Measurements from ENCODE around the gene CHD9. TPM values are rescaled to one million over a fixed set of nuclear protein-coding genes. Genes with fewer than 3 reads are reported as not detected.

The CHD9 gene
- total RNA-seq, 1 donor from 2014 or later, result 36.4 TPM

DNA sequence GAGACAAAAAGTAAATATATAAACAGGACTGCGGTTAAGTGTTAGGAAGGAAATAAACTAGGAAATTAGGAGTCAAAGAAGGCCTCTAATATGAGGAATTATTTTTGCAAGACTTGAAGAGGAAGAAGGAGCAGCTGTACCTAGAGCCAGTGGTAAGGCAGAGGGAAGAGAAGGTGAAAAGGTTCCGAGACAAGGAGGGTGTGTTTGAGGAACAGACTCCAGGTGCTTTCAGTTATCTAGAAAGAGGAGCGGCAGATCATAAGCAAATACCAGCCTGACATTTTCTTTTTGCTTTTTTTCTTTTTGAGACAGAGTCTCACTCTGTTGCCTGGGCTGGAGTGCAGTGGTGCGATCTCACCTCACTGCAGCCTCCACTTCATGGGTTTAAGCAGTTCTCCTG lies 61.0 kb downstream of the CHD9 start:
- DNase-seq (no peak), ATAC-seq (no peak)
- intact Hi-C loops (cut with micrococcal nuclease), result no loop called here

DNA sequence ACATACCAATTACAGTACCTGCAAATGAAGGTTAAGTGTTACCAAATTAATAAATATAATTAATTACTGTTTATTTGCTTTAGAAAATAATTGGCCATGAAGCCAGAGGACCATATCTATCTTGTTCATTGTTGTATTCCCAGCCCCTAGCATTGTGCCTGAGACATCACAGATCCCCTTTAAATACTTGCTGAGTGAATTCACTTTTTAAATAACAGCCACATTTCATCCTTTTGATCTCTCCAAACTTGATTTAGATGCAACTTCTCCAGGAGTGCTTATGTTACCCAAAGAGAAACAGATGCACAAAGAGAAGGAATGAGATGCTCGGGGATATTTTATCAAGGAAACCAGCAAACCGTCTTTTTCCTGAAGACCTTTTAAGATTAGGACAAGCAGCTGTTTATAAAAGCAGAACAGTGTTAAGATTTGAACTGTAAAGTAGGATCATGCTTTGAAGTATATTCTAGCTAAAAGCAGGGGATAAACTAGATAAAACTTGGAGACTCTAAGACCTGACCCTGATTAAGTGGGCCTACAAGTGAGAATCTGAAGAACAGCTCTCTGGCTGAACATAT lies 66.3 kb downstream of the CHD9 start:
- intact Hi-C loops (cut with micrococcal nuclease), result no loop called here
- peak; percentile 21 for ATAC-seq
- no peak for DNase-seq

DNA sequence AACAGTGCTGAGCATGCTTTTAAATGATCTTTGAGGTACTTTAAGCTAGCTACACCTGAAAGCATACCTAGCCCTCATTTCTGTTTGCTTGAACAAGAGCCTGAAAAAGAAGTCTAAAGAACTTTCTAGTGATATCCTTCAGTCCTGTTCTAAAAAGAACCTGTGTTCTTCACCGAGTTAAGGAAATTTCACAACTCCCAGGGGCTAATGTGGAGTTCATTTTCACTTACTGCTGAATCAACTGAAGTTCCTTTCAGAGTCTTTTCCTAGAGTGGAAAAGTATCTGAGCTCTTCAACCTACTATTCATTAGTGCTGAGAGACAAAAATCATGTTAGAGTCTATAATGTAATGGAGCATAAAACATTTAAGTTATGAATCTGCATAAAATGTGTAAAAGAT lies 66.9 kb downstream of the CHD9 start:
- intact Hi-C loops (cut with micrococcal nuclease), result no loop called here
- ATAC-seq (peak; percentile 47), DNase-seq (no peak)

DNA sequence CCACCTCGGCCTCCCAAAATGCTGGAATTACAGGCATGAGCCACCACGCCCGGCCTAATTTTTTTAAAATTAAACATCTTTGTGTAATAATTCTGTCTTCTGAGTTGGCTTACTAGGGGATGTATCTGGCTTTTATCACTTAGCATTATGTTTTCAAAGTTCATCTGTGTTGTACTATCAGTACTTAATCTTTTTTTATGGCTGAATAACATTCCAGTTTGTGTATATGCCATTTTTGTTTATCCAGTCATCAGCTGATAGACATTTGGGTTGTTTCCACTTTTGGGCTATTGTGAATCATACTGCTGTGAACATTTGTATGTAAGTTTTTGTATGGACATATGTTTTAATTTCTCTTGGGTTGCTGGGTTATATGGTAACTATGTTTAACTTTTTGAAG lies 69.0 kb downstream of the CHD9 start:
- intact Hi-C loops (cut with micrococcal nuclease), result no loop called here
- no peak for ATAC-seq

DNA sequence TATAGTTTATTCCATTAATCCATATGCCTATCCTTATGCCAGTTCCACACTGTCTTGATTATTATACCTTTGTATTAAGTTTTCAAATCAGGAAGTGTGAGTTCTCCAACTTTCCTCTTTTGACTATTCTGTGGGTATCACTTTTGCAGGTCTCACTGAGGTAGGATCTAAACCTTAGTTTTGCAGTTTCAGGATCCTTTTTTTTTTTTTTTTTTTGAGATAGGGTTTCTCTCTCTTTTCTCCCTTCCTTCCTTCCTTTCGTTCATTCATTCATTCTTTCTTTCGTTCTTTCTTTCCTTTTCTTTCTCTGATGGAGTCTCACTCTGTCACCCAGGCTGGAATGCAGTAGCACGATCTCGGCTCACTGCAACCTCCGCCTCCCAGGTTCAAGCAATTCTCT lies 71.6 kb downstream of the CHD9 start:
- no peak for DNase-seq
- no peak for ATAC-seq
- intact Hi-C loops (cut with micrococcal nuclease), result no loop called here

More for the DNA sequence above, 69.0 kb downstream of the CHD9 start:
- no peak for DNase-seq

DNA sequence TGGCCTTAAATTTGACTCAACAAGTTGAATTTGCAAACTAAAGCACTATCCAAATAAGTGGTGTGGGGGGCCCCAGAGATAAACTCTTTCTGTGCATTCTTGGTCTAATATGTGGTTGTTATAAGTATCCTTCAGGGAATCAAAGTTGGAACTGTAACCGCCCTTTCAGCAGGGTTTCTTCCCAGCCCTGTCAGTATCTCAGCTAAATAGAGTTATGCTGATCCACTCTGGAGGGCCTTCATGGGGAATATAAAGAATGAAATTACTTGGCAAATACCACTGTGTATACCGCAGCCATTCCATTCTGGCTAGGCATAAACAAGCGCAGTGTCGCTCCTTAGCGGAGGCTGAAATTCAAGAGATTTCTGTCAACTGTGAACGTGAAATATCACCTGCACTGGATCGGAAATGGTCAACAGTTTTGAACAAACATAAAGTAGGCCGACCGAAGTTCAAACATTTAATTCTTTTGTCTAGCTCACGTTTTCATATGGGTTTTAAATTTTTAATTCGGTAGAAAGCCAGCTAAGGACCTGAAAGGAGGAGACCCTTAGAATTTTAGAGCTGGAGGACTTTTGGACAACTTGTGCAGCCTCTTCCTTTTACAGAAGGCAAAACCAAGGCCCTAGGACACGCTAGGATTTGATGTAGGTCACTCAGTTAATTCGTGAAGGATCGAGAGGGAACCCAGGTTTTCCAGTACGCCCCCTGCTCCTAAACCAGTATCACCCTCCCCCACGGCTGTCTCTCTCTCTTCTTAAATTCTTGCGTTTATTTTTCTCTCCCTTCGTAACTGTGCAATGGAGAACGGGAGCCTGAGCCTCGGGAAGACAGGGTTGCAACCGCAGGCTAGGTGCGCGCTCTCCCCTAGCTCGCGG lies 74.7 kb downstream of the CHD9 start:
- no peak for DNase-seq
- intact Hi-C loops (cut with micrococcal nuclease), result no loop called here
- peak; percentile 0 for ATAC-seq

DNA sequence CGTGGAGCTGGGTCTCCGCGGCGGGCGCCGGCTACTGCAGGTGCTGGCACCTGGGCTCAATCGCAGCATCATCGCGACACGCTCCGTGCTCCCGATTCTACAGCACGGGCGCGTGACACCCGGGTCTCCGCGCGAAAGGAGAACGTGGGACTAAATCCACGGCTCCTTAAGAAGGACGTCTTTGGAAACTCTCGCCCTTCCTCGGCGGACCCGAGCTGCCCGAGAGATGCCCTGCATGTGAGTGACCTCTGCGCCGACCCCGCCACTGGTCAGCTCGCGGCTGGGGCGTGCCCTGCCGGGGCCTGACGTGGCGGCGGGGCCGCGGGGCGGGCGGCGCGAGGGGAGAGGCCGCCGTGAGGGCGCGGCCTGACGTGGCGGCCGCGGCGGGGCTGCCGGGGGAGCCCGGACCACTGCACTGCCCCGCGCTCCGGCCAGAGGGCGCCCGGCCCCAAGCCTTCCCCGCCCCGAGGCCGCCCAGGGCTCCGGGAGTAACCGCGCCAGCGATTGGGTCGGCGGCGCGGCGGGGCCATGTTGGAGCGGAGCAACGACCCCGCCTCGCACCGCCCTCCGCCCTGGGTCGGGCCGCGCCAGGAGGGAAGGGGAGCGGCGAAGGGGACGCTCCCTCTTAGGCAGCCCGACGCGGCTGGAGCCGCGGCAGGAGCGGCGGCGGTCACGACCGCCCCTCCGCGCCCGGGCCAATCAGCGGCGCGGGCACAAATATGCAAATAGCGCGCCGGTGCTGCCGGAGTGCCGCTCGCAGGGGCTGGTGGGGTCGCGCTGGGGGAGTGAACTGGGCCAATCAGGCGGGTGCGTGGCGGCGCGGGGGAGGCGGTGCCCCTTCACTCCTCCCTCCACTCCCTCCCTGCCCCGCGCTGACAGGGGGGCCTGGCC lies 75.6 kb downstream of the CHD9 start:
- DNase-seq (peak; percentile 98), ATAC-seq (peak; percentile 93)
- intact Hi-C loops (cut with micrococcal nuclease), result no loop called here

DNA sequence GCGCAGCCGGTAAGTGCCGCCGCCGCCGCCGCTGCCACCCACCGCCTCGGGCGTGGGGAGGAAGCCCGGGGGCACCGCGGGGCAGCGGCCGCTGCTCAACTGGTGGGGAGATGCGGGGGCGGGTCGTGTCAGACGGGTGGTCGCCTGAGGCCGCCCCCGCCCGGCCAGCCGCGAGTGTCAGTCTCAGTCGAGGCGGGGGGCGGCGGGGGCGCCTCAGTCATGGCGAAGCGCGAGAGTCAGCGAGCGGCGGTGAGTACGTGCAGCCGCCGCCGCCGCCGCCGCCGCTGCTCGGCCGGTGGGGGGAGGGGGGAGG lies 76.2 kb downstream of the CHD9 start:
- no peak for DNase-seq
- no peak for ATAC-seq
- intact Hi-C loops (cut with micrococcal nuclease), result no loop called here

DNA sequence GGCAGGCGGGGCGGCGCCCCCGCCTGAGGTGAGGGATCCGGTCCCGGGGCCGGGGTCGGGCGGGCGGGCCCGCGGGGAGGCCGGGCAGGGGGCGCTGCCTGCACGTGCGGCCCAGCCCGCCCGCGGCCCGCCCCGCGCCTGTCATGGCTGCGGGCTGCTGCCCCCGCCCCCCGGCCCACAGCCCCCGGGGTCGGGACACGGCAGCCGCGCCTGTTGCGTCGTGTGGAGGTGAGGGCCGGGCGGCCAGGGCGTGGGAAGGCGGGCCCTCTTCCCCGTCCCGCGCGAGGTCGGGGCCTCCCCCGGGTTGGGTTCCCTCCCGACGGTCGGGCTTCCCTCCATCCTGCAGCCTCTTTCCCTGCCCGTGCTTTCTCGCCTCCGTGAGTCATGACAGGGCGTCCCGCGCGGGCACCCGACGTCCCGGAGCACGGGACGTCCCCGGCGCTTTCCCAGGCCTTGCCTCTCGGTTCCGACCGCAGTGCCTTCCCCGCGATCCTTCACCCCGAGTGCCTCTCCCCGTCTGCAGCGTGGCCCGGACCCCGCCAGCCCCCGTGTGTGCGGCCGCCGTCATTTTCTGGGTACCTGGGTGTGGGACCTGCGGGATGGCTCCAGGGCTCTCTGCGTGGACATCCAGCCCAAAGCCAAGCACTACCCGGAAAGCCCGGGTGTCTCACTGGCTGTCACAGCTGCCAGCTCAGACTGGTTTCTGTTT lies 76.7 kb downstream of the CHD9 start:
- intact Hi-C loops (cut with micrococcal nuclease), result no loop called here
- peak; percentile 75 for DNase-seq
- ATAC-seq, result peak; percentile 5

DNA sequence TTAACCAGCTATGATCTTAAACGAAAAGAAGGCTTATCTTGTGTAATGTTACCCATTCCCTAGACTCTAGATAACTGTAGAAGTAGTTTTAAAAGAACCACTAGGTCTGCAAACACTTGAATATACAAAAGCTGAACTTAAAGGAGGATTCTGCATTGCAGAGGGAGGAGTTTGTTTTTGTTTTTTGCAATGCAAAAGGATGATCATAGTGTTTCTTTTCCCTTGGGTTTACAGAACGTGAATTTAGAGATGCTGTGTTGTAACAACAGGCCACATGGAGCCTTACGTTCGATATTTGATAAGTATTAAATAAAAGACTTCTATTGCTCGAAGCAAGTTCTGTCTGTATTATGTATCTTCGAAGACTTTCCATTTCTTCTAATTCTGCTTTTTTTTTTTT lies 77.6 kb downstream of the CHD9 start:
- ATAC-seq, result no peak
- intact Hi-C loops (cut with micrococcal nuclease), result no loop called here

DNA sequence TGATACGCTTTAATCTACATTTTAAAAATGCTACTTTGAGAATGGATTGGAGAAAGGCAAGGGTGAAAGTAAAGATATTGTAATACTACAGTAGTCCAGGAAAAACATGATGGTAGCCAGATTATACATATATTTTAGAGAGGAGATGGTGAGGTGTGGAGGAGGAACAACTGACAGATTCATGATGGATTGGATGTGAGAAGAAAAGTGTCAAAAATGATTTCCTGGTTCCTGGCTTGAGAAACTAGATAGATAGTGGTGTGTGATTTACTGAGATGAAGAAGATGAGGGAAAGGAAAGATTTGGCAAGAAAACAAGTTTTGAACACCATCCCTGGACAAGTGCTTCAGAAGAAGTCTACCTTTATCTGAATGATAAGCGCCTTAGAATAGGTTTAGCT lies 80.5 kb downstream of the CHD9 start:
- ATAC-seq (no peak), DNase-seq (no peak)
- intact Hi-C loops (cut with micrococcal nuclease), result no loop called here

More for the DNA sequence above, 77.6 kb downstream of the CHD9 start:
- no peak for DNase-seq

DNA sequence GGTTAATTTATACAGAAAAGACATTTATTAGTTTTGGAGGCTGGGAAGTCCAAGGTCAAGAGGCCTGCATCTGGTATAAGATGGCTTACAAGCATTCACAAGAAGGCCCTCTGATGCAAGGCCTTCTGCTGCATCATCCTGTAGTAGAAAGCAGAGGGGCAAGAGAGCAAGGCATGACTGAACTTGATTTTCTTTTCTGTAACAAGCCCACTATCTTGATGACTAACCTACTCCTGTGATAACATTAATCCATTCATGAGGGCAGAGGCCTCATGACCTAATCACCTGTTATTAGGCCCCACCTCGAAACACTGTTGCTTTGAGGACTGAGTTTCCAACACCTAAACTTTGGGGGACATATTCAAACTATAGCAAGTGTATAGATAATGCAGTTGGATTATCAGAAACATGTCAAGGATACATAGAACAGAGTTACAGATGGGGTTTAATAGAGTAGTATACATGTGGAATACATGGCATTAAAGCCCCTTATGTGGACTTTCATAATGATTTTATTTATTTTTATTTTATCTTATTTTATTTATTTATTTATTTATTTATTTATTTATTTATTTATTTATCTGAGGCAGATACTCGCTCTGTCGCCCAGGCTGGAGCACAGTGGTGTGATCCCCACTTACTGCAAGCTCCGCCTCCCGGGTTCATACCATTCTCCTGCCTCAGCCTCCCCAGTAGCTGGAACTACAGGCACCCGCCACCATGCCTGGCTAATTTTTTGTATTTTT lies 88.2 kb downstream of the CHD9 start:
- DNase-seq (no peak), ATAC-seq (no peak)
- intact Hi-C loops (cut with micrococcal nuclease), result no loop called here

DNA sequence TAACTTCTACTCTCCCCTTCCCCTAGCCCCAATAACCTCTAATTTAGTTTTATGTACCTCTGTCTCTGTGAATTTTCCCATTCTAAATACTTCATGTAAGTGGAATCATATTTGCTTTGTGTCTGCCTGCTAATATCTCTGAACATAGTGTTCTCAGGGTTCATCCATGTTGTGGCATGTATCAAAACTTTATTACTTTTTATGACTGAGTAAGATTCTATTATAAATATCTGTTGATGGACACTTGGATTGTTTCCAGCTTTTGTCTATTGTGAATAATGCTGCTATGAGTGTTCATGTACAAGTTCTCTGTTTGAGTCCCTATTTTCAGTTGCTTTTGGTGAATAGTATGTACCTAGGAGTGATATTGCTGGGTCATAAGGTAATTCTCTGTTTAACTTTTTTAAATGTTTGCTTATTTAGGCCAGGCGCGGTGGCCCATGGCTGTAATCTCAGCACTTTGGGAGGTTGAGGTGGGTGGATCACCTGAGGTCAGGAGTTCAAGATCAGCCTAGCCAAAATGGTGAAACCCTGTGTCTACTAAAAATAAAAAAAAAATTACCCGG lies 92.8 kb downstream of the CHD9 start:
- intact Hi-C loops (cut with micrococcal nuclease), result no loop called here
- ATAC-seq, result no peak
- DNase-seq, result no peak

DNA sequence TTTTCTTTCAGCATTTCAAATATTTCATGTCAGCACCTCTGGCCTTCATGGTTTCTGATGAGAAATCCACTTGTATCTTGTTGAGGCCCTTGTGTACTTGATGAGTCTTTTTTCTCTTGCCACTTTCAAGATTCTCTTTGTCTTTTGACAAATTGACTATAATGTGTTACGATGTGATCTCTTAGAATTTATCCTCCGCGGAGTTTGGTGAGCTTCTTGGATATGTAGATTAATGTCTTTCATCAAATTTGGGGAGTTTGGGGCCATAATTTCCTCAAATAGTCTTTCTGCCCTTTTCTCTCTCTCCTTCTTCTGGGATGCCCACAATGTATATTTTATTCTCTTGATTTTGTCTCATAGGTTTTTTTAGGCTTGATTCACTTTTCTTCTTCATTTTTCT lies 96.0 kb downstream of the CHD9 start:
- no peak for ATAC-seq
- no peak for DNase-seq
- intact Hi-C loops (cut with micrococcal nuclease), result no loop called here

DNA sequence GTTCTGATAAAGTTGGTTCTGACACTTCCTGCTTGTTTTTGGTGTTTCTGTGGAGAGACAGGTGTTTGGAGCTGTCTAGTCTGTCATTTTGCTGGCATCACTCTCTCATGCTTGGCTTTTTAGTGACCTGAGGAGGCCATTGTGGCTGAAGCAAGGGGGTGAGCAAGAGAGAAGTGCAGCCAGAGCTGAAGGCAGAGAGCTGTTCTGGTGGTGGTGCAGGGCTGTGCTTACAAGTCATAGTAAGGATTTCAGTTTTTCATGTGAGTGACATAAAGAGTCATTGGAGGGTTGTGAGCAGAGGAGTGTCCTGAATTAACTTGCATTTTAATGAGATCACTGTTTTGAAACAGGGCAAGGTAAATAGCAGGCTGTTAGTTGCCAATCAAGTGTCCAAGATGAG lies 97.5 kb downstream of the CHD9 start:
- intact Hi-C loops (cut with micrococcal nuclease), result no loop called here
- ATAC-seq (peak; percentile 38), DNase-seq (no peak)

DNA sequence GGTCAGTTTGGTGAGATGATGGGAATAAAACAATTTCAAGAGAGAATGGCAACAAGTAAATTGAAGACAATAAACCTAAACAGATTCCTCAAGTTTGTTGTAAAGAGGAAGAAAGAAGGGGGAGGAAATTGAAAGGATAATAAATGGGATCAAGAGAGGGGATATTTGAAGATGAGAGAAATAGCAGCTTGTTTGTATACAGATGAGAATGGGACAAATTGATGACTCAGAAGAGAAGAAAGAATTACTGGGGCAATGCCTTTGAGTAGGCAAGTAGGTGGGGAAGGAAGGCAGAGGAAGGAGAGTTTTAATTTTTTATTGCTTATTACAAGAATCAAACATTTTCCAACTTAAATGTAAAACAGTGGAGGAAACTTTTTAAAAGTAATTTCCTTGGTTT lies 98.3 kb downstream of the CHD9 start:
- intact Hi-C loops (cut with micrococcal nuclease), result no loop called here
- ATAC-seq, result no peak
- no peak for DNase-seq

DNA sequence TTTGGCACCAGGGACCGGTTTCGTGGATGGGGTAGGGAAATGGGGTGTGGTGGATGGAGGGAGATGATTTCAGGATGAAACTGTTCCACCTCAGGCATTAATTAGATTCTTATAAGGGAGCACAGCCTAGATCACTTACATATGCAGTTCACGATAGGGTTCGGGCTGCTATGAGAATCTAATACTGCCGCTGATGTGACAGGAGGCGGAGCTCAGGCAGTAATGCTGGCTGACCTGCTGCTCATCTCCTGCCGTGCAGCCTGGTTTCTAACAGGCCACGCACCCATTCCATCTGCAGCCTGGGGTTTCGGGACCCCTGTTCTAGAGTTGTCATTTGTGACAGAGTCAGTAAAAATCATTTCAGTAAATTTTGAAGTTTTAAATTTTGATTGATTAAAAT lies 99.7 kb downstream of the CHD9 start:
- intact Hi-C loops (cut with micrococcal nuclease), result no loop called here
- peak; percentile 55 for ATAC-seq
- no peak for DNase-seq

DNA sequence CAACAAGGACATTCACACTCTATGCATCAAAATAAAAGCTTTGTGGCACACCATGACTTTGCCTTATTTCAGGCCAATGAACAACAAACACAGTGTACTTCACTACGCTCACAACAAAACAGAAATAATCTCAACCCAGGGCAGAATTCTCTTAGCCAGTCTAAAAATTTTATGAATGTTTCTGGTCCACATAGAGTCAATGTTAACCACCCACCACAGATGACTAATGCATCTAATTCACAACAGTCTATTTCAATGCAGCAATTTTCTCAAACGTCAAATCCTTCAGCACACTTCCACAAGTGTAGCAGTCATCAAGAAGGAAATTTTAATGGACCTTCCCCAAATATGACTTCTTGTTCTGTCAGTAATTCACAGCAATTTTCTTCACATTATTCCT lies 101.7 kb downstream of the CHD9 start:
- DNase-seq (no peak), ATAC-seq (no peak)
- intact Hi-C loops (cut with micrococcal nuclease), result no loop called here
